ENCODE results near the gene GABARAPL1. TPM values are rescaled to one million over a fixed set of nuclear protein-coding genes. Genes with fewer than 3 reads are reported as not detected.

Gene GABARAPL1
- total and polyA plus RNA-seq, 2 donors (not counting 1 experiment from before 2014, with no cell fraction given), result 4.5 to 11.9 TPM

GRCh38 chr12:10251669-10252068, 39.0 kb downstream of the GABARAPL1 start:
- Histone ChIP-seq H4K20me1 (ENCODE audit: control insufficient read depth, insufficient read depth, low read length, poor library complexity, severe bottlenecking) (no peaks in the 10 kb centered on the region), H3K9me3 (ENCODE audit: control extremely low read depth in 1 of 3, control insufficient read depth in 2 of 3, insufficient read depth in 1 of 3, low read length in 2 of 3) (peaks cover 2 to 6% (median 4%) of the 10 kb centered on the region in 3 donors), H3K4me1 (ENCODE audit: control insufficient read depth in 2 of 2, insufficient read depth in 2 of 2, low read length in 2 of 2) (peaks cover 0 to 6% of the 10 kb centered on the region in 2 donors), H3K27ac (ENCODE audit: low read length in 2 of 2) (no peak overlapping the region), H3K79me2 (ENCODE audit: control insufficient read depth, insufficient read depth, low read length) (no peaks in the 10 kb centered on the region), H3K27me3 (replicated peaks in 1 of 4; ENCODE audit: control extremely low read depth in 1 of 4, control insufficient read depth in 3 of 4, insufficient read depth in 4 of 4, low read length in 3 of 4) (no peaks in the 10 kb centered on the region), H3K4me2 (replicated peaks; ENCODE audit: low read depth, low read length, poor library complexity, severe bottlenecking) (no peak overlapping the region), H3K36me3 (replicated peaks in 1 of 2; ENCODE audit: control extremely low read depth in 1 of 2, control insufficient read depth in 1 of 2, extremely low read depth in 1 of 2, insufficient read depth in 2 of 2, low read length in 1 of 2) (no peaks in the 10 kb centered on the region), H2AFZ (ENCODE audit: insufficient read depth, low read depth, low read length, poor library complexity, severe bottlenecking) (no peak overlapping the region), H3K4me3 (ENCODE audit: control extremely low read depth in 1 of 5, extremely low read depth in 1 of 5, insufficient read depth in 1 of 5, low read depth in 2 of 5, low read length in 4 of 5) (no peak overlapping the region), H3K9ac (ENCODE audit: low read length) (no peak overlapping the region)
- ChIA-PET CTCF (interaction anchor here (1.6 kb wide), 1 partner anchor 15 kb away, joined by 6 read pairs; no protein-coding TSS in a partner anchor), POLR2A (no interaction called here)
- Mint-ChIP-seq H3K27ac (no peak overlapping the region), H3K4me1 (peaks cover 6% of the 10 kb centered on the region), H3K27me3 (peaks cover 31% of the 10 kb centered on the region), H3K4me3 (no peak overlapping the region), H3K9me3 (ENCODE audit: insufficient read depth) (peaks cover 12% of the 10 kb centered on the region)
- WGBS (ENCODE audit: insufficient coverage), result 91% methylated on average over 4 of the region's 4 CpGs
- intact Hi-C loops (cut with micrococcal nuclease), result no loop called here
- TF ChIP-seq CTCF (IDR thresholded peaks at IDR 0.05), result no peak
- ATAC-seq (ENCODE audit: low read depth) (no peak), DNase-seq (no peak)

GRCh38 chr12:10252201-10252600, 39.5 kb downstream of the GABARAPL1 start:
- intact Hi-C loops (cut with micrococcal nuclease), result no loop called here
- H3K27me3 Mint-ChIP-seq, result peaks cover 31% of the 10 kb centered on the region
- H3K9ac ChIP-seq (ENCODE audit: low read length), result no peak overlapping the region
- ChIA-PET POLR2A (no interaction called here), CTCF (interaction anchor here (1.6 kb wide), 1 partner anchor 16 kb away, joined by 6 read pairs; no protein-coding TSS in a partner anchor)
- peaks cover 4% of the 10 kb centered on the region for H3K4me1 Mint-ChIP-seq
- no CpG with 5 or more reads among the region's 4 CpGs for WGBS (ENCODE audit: insufficient coverage)
- H3K4me1 ChIP-seq (ENCODE audit: control insufficient read depth in 2 of 2, insufficient read depth in 2 of 2, low read length in 2 of 2), result peaks cover 0 to 6% of the 10 kb centered on the region in 2 donors
- H3K4me2 ChIP-seq (replicated peaks; ENCODE audit: low read depth, low read length, poor library complexity, severe bottlenecking), result no peak overlapping the region
- no peak overlapping the region for H3K27ac Mint-ChIP-seq
- H3K9me3 Mint-ChIP-seq (ENCODE audit: insufficient read depth), result peaks cover 12% of the 10 kb centered on the region
- H3K4me3 ChIP-seq (ENCODE audit: control extremely low read depth in 1 of 5, extremely low read depth in 1 of 5, insufficient read depth in 1 of 5, low read depth in 2 of 5, low read length in 4 of 5), result no peak overlapping the region
- no peaks in the 10 kb centered on the region for H4K20me1 ChIP-seq (ENCODE audit: control insufficient read depth, insufficient read depth, low read length, poor library complexity, severe bottlenecking)
- TF ChIP-seq CTCF (IDR thresholded peaks at IDR 0.05) (no peak), EZH2 (IDR thresholded peaks at IDR 0.05; ENCODE audit: borderline replicate concordance, insufficient read depth, low read depth, low read length, poor library complexity, severe bottlenecking) (no peak)
- no peaks in the 10 kb centered on the region for H3K36me3 ChIP-seq (replicated peaks in 1 of 2; ENCODE audit: control extremely low read depth in 1 of 2, control insufficient read depth in 1 of 2, extremely low read depth in 1 of 2, insufficient read depth in 2 of 2, low read length in 1 of 2)
- no peaks in the 10 kb centered on the region for H3K79me2 ChIP-seq (ENCODE audit: control insufficient read depth, insufficient read depth, low read length)
- ATAC-seq (ENCODE audit: low read depth) (no peak), DNase-seq (no peak)
- H3K27me3 ChIP-seq (replicated peaks in 1 of 4; ENCODE audit: control extremely low read depth in 1 of 4, control insufficient read depth in 3 of 4, insufficient read depth in 4 of 4, low read length in 3 of 4), result no peaks in the 10 kb centered on the region
- H2AFZ ChIP-seq (ENCODE audit: insufficient read depth, low read depth, low read length, poor library complexity, severe bottlenecking), result no peak overlapping the region
- H3K4me3 Mint-ChIP-seq, result no peak overlapping the region
- peaks cover 2 to 6% (median 4%) of the 10 kb centered on the region in 3 donors for H3K9me3 ChIP-seq (ENCODE audit: control extremely low read depth in 1 of 3, control insufficient read depth in 2 of 3, insufficient read depth in 1 of 3, low read length in 2 of 3)
- no peak overlapping the region for H3K27ac ChIP-seq (ENCODE audit: low read length in 2 of 2)
